ENCODE data around the gene MAP3K6. TPM values are rescaled to one million over a fixed set of nuclear protein-coding genes. Genes with fewer than 3 reads are reported as not detected.

Gene MAP3K6
- total RNA-seq, 3 donors from 2014 or later = 18.5 to 38.5 (median 28.5) TPM

DNA sequence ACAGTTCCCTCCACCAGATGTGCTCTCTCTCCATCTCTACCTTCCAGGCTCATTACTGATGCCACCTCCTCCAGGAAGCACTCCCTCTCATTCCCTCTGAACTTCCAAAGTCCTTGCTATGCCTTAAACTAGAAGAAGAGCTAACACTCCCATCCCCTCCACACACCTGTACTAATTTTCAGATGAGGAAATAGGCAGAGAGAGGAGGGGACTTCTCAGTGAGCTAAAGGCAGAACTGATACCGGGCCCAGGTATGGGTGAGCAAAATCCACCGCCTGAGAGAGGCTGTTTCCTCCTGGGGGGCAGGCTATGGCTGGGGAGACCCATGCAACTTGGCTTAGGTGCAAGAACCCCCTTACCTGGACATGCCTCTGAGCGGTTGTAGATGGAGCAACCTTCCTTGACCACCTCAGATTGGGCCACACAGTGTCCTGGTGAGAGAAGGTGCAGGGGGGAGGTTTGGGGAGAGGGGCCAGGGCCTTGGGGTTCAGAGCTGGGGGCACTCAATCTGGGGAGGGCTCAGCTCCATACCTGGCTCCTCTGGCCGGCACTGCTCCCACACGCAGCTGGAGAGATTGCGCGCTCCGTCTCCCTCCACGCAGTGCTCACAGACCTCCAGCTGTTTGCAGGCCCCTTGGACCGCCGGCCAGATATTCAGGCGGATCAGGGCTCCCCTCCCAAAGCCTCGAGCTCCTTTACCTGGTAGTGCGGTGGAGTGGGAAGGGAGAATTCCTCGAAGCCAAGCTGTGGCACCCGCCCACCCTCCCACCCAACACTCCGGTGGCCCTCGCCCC lies 15.4 kb upstream of the MAP3K6 start:
- ATAC-seq = no peak
- Histone ChIP-seq H3K36me3 (ENCODE audit: low read depth) (no peaks in the 10 kb centered on the region), H3K4me1 (ENCODE audit: low read depth) (no peaks in the 10 kb centered on the region), H3K9me3 (no peaks in the 10 kb centered on the region), H3K4me3 (no peak overlapping the region)
- TF ChIP-seq, protein P1, sequence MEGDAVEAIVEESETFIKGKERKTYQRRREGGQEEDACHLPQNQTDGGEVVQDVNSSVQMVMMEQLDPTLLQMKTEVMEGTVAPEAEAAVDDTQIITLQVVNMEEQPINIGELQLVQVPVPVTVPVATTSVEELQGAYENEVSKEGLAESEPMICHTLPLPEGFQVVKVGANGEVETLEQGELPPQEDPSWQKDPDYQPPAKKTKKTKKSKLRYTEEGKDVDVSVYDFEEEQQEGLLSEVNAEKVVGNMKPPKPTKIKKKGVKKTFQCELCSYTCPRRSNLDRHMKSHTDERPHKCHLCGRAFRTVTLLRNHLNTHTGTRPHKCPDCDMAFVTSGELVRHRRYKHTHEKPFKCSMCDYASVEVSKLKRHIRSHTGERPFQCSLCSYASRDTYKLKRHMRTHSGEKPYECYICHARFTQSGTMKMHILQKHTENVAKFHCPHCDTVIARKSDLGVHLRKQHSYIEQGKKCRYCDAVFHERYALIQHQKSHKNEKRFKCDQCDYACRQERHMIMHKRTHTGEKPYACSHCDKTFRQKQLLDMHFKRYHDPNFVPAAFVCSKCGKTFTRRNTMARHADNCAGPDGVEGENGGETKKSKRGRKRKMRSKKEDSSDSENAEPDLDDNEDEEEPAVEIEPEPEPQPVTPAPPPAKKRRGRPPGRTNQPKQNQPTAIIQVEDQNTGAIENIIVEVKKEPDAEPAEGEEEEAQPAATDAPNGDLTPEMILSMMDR (IDR thresholded peaks at IDR 0.05) = no peak
- no peak for DNase-seq
- intact Hi-C loops (cut with DNase I, micrococcal nuclease) = no loop called here

GRCh38 chr1:27380766-27381733 lies 14.3 kb upstream of the MAP3K6 start:
- Histone ChIP-seq H3K9me3 (no peaks in the 10 kb centered on the region), H3K4me1 (ENCODE audit: low read depth) (no peaks in the 10 kb centered on the region), H3K36me3 (ENCODE audit: low read depth) (no peaks in the 10 kb centered on the region), H3K4me3 (no peak overlapping the region)
- peak; percentile 37 for ATAC-seq
- TF ChIP-seq, protein P1 (IDR thresholded peaks at IDR 0.05) = no peak
- intact Hi-C loops (cut with DNase I, micrococcal nuclease) = no loop called here
- DNase-seq = no peak

- no peaks in the 10 kb centered on the region for H3K36me3 ChIP-seq (ENCODE audit: low read depth)
- no peak overlapping the region for H3K4me3 ChIP-seq
- H3K9me3 ChIP-seq = no peaks in the 10 kb centered on the region
- DNase-seq = no peak
- ATAC-seq = no peak
- intact Hi-C loops (cut with DNase I, micrococcal nuclease) = no loop called here
- TF ChIP-seq, protein P1 (IDR thresholded peaks at IDR 0.05) = no peak
- no peaks in the 10 kb centered on the region for H3K4me1 ChIP-seq (ENCODE audit: low read depth)
These were observed 13.5 kb upstream of the MAP3K6 start for GRCh38 chr1:27380224-27380623.

DNA sequence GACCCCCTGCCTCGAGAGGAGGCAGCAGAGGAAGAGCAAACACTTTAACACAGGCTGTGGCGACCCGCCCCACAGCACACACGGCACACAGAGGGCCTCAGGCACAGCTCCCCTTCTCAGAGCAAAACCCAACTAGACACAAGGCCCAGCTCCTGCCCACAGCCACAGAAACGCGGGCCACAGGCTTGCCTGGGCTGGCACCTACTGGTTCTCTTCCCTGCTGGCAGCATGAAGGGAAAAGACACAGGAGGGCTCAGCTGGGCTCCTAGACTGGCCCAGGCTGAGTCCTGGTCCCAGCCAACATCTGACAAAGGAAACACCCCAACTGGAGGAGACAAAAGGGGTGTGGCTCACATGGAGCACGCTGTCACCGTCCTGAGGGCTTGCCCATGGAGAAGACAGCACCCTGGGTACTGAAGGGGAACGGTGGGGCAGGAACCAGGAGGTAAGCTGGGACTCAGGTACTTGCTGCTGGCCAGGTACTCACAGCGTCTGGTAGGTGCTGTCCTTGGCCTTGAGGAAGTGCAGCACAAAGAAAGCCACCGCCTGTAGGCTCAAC lies 12.9 kb upstream of the MAP3K6 start:
- no peaks in the 10 kb centered on the region for H3K4me1 ChIP-seq (ENCODE audit: low read depth)
- H3K4me3 ChIP-seq = no peak overlapping the region
- no peaks in the 10 kb centered on the region for H3K36me3 ChIP-seq (ENCODE audit: low read depth)
- ATAC-seq = no peak
- DNase-seq = no peak
- intact Hi-C loops (cut with DNase I, micrococcal nuclease) = no loop called here
- TF ChIP-seq, protein P1 (IDR thresholded peaks at IDR 0.05) = no peak
- H3K9me3 ChIP-seq = no peaks in the 10 kb centered on the region

DNA sequence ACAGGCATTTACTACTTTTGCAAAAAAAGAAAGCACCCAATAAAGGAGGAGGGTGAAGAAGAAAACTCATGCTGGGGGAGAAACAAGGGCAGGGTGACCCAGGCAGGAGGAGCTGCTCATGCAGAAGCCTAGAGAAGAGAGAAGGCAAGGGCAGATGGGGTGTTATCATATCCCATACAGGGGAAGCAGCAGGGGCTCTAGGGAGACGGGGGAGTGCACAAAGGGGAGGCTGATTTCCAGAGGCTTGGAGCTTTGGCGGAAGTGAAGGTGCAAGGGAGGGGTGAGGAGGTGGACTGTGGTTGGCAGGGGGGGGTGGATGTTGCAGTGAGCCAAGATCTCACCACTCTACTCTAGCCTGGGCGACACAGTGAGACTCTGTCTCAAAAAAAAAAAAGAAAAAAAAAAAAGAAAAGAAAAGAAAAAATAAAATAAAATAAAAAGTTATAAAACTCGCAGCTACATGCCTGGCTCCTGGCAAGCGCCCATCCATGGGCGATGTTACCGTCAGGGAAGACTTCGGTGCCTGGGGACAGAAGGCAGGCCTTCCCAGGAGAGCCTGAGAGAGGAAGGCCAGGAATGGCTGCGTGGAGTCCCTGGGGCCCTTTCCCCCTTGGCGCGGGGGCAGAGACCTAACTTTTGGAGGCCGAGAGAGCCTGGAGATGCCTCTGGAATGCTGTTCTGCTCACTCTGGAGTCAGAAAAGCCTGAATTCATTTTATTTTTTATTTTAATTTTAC lies 11.2 kb upstream of the MAP3K6 start:
- H3K4me3 ChIP-seq = no peak overlapping the region
- no peaks in the 10 kb centered on the region for H3K4me1 ChIP-seq (ENCODE audit: low read depth)
- no peaks in the 10 kb centered on the region for H3K36me3 ChIP-seq (ENCODE audit: low read depth)
- DNase-seq = no peak
- TF ChIP-seq, protein P1 (IDR thresholded peaks at IDR 0.05) = no peak
- no peak for ATAC-seq
- intact Hi-C loops (cut with DNase I, micrococcal nuclease) = no loop called here
- H3K9me3 ChIP-seq = no peaks in the 10 kb centered on the region

Data from mucosa of descending colon (tissue), 3 donors.